ENCODE results near the gene FOXA2.

The FOXA2 gene

DNA sequence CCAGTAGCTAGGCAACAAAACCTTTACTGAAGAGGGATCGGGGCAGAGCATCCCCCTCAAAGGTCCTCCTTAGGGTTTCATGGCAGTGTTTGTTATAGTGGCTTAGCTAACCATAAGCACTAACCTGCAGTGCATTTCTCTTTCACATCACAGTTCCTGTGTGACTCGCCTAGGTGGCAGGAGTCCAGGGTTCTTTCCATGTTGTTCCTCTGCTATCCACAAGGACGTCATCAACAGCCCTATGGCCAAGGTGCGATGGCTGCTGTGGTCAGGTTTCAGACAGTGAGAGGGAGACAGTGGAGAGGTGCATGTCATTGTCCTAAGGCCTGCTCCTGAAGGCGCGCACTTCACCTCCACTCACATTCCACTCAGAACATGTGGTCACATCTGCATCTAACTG, 38.8 kb upstream of the FOXA2 start:
- TF ChIP-seq, protein P1, sequence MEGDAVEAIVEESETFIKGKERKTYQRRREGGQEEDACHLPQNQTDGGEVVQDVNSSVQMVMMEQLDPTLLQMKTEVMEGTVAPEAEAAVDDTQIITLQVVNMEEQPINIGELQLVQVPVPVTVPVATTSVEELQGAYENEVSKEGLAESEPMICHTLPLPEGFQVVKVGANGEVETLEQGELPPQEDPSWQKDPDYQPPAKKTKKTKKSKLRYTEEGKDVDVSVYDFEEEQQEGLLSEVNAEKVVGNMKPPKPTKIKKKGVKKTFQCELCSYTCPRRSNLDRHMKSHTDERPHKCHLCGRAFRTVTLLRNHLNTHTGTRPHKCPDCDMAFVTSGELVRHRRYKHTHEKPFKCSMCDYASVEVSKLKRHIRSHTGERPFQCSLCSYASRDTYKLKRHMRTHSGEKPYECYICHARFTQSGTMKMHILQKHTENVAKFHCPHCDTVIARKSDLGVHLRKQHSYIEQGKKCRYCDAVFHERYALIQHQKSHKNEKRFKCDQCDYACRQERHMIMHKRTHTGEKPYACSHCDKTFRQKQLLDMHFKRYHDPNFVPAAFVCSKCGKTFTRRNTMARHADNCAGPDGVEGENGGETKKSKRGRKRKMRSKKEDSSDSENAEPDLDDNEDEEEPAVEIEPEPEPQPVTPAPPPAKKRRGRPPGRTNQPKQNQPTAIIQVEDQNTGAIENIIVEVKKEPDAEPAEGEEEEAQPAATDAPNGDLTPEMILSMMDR (IDR thresholded peaks at IDR 0.05): no peak

DNA sequence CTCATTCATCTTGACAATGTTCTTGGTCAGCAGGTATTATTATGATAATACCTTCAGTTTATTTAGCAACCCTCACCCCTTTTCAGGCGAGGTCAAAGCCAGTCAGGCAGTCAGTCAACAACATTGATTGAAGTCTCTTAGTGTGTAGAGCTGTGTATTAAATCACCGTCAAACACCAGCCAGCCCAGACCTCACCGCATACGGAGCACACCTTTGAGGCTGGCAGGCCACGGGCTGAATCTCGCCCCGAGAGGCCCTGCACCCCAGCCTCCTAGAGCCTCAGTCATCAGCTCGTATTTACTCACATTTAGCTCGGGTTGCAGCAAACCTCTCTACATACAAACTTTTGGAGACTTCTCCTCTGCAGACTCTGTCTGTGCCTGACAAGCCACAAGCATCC, 36.0 kb upstream of the FOXA2 start:
- H3K4me3 ChIP-seq (ENCODE audit: low read depth in 1 of 2, low read length in 1 of 2): no peak overlapping the region
- TF ChIP-seq, protein P1 (IDR thresholded peaks at IDR 0.05): no peak
- H3K4me1 ChIP-seq (ENCODE audit: control insufficient read depth in 1 of 2, insufficient read depth in 1 of 2, low read depth in 1 of 2, low read length in 1 of 2): no peaks in the 10 kb centered on the region
- H3K27me3 ChIP-seq: peaks cover 23% of the 10 kb centered on the region
- H3K36me3 ChIP-seq: no peaks in the 10 kb centered on the region
- H3K9me3 ChIP-seq: no peaks in the 10 kb centered on the region
- H3K27ac ChIP-seq: no peak overlapping the region

More for the DNA sequence above, 38.8 kb upstream of the FOXA2 start:
- H3K4me1 ChIP-seq (ENCODE audit: control insufficient read depth in 1 of 2, insufficient read depth in 1 of 2, low read depth in 1 of 2, low read length in 1 of 2): no peaks in the 10 kb centered on the region
- no peak overlapping the region for H3K4me3 ChIP-seq (ENCODE audit: low read depth in 1 of 2, low read length in 1 of 2)
- no peaks in the 10 kb centered on the region for H3K9me3 ChIP-seq
- H3K27ac ChIP-seq: no peak overlapping the region
- no peaks in the 10 kb centered on the region for H3K36me3 ChIP-seq
- peaks cover 5% of the 10 kb centered on the region for H3K27me3 ChIP-seq

DNA sequence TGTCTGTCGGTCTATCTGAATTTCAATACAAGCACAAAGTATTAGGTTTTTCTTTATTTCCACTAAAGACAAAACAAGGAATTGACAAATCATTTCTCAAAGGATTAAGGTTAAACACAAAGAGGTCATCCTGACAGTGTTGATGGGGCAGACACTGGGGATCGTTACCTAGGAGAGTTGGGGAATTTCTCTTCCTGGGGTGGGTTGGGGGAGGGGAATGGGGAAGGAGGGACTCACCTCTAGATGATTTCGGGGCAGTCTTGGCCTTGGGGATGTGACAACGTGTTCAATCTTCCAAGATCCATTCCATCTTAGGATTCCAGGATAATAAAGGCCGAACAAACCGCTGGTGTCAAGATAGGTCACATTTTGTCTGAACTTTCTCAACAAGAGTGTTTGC, 35.4 kb upstream of the FOXA2 start:
- Histone ChIP-seq H3K9me3 (no peaks in the 10 kb centered on the region), H3K4me1 (ENCODE audit: control insufficient read depth in 1 of 2, insufficient read depth in 1 of 2, low read depth in 1 of 2, low read length in 1 of 2) (no peaks in the 10 kb centered on the region), H3K27ac (no peak overlapping the region), H3K4me3 (ENCODE audit: low read depth in 1 of 2, low read length in 1 of 2) (no peak overlapping the region), H3K36me3 (no peaks in the 10 kb centered on the region), H3K27me3 (peaks cover 23% of the 10 kb centered on the region)
- TF ChIP-seq, protein P1 (IDR thresholded peaks at IDR 0.05): no peak

DNA sequence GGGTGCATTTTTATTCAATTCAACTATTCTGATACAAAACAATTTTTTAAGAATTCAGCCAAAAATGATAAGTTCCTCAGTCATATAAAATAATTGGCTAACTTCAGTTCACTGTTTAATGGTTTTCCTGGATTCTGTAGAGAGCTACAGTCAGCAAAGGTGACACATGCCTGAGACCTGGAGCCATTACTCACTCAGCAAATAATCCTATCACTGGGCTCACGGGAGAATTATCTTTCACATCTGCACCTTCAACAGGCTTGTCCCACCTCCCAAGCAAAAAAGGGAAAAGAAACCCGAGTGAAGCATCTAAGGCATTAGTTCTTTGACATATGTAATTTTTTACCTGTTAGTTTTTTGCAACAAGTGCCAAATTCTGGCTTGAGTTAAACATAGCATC, 34.9 kb upstream of the FOXA2 start:
- Histone ChIP-seq H3K4me1 (ENCODE audit: control insufficient read depth in 1 of 2, insufficient read depth in 1 of 2, low read depth in 1 of 2, low read length in 1 of 2) (no peaks in the 10 kb centered on the region), H3K36me3 (no peaks in the 10 kb centered on the region), H3K9me3 (no peaks in the 10 kb centered on the region), H3K27ac (no peak overlapping the region), H3K27me3 (peaks cover 23% of the 10 kb centered on the region), H3K4me3 (ENCODE audit: low read depth in 1 of 2, low read length in 1 of 2) (no peak overlapping the region)
- TF ChIP-seq, protein P1 (IDR thresholded peaks at IDR 0.05): no peak

DNA sequence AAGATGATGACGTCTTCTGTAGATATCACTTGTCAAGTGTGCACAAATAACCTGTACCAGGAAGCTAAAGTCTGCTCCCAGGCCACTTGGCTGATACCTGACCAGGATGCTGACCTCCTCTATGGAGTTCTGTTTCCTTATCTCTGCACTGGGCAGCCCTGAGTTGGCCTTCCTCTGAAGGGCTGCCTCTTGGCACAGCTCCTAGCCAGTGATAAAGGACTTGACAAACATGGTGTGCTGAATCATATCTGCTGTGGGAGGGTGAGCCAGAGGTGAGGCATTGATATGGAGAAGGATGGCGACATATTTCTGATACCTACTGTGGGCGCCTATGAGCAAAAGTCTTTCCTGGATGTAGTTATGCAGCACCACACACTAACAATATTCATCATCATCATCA, 32.8 kb upstream of the FOXA2 start:
- Histone ChIP-seq H3K9me3 (no peaks in the 10 kb centered on the region), H3K27me3 (peaks cover 23% of the 10 kb centered on the region), H3K4me1 (ENCODE audit: control insufficient read depth in 1 of 2, insufficient read depth in 1 of 2, low read depth in 1 of 2, low read length in 1 of 2) (no peaks in the 10 kb centered on the region)

More for the DNA sequence above, 32.8 kb upstream of the FOXA2 start:
- no peak overlapping the region for H3K4me3 ChIP-seq (ENCODE audit: low read depth in 1 of 2, low read length in 1 of 2)
- TF ChIP-seq, protein P1 (IDR thresholded peaks at IDR 0.05): no peak
- no peak overlapping the region for H3K27ac ChIP-seq
- no peaks in the 10 kb centered on the region for H3K36me3 ChIP-seq

All from neutrophil (primary cell).